Gastrocnemius medialis (tissue), 4 donors: ENCODE results near the gene CCNQ. TPM values are rescaled to one million over a fixed set of nuclear protein-coding genes. Genes with fewer than 3 reads are reported as not detected.

Experiments used
- ATAC-seq, 2 donors: fragments of 150-250 bp; one replicate each; pipeline ENCODE4 v1.9.1; 2016
- DNase-seq, 2 donors: peaks; one replicate each; pipeline ENCODE4 v3.0.0-alpha.2; 2019
- H3K27ac ChIP-seq, 4 donors: fragments of 200-600 bp; sonication (generic); 1 replicate in 1 of 4; 2 replicates in 3 of 4; pipeline ENCODE4 v1.5.1; 2016 to 2018; ENCODE audit warnings: mild to moderate bottlenecking in 2 of 4, moderate library complexity in 1 of 4
- H3K27me3 ChIP-seq, 3 donors: fragments of 200-600 bp; sonication (generic) in 2 of 3; 1 replicate in 1 of 3; 2 replicates in 2 of 3; pipeline versions ENCODE4 v1.5.1 to v1.6.0; 2016 to 2019; ENCODE audit warnings: mild to moderate bottlenecking in 1 of 3, moderate library complexity in 1 of 3
- H3K36me3 ChIP-seq, 2 donors: fragments of 200-600 bp; sonication (generic) in 1 of 2; one replicate each; pipeline ENCODE4 v1.5.1; 2017 to 2018
- H3K4me1 ChIP-seq, 2 donors: fragments of 200-600 bp; sonication (generic) in 1 of 2; one replicate each; pipeline ENCODE4 v1.5.1; 2016 to 2017; ENCODE audit warnings: mild to moderate bottlenecking in 2 of 2
- H3K4me3 ChIP-seq, 4 donors: fragments of 200-600 bp; sonication (generic) in 3 of 4; 1 replicate in 1 of 4; 2 replicates in 3 of 4; pipeline ENCODE4 v1.5.1; 2016 to 2019; ENCODE audit warnings: mild to moderate bottlenecking in 2 of 4
- H3K9me3 ChIP-seq, 3 donors: fragments of 200-600 bp; sonication (generic) in 2 of 3; 1 replicate in 1 of 3; 2 replicates in 2 of 3; pipeline ENCODE4 v1.5.1; 2016 to 2019
- POLR2A ChIP-seq, 2 donors: fragments of 450-650 bp; IDR thresholded peaks; one replicate each; pipeline ENCODE4 v1.6.1; 2017; ENCODE audit warnings: antibody characterized with exemption in 2 of 2, mild to moderate bottlenecking in 2 of 2, moderate library complexity in 2 of 2
- in situ Hi-C, 4 donors: fragments of 200-750 bp; cut with MboI; loops; one replicate each; pipeline versions ENCODE4 v1.15.0 to v1.8.0; 2017; ENCODE audit warnings: low sequenced_read_pairs in 4 of 4
- intact Hi-C: fragments of 100-400 bp; cut with DNase I; formaldehyde crosslinking; loops from one replicate; pipeline ENCODE4 v1.15.1; 2023; ENCODE audit warnings: low total_unique reads
- total RNA-seq, 4 donors: library from RNA; depleted of rRNA; stranded (reverse); fragments of >200 nt; gene quantifications; one replicate each; pipeline versions ENCODE4 v1.1.0 to v1.2.3, GENCODE V29; 2016
- TF ChIP-seq, protein P1 (sequence below), 5 experiments: fragments of 450-650 bp in 3 of 5; fragments of 200-600 bp in 2 of 5; sonication (generic) in 2 of 5; IDR thresholded peaks in 4 of 5; conservative IDR thresholded peaks in 1 of 5; 1 replicate in 4 of 5; 2 replicates in 1 of 5; pipeline ENCODE4 v1.5.1; 2016 to 2019; ENCODE audit warnings: antibody characterized with exemption in 5 of 5, mild to moderate bottlenecking in 3 of 5, moderate library complexity in 3 of 5

The CCNQ gene
- total RNA-seq, 4 donors from 2014 or later: 48.4 to 61.5 (median 52.8) TPM

DNA sequence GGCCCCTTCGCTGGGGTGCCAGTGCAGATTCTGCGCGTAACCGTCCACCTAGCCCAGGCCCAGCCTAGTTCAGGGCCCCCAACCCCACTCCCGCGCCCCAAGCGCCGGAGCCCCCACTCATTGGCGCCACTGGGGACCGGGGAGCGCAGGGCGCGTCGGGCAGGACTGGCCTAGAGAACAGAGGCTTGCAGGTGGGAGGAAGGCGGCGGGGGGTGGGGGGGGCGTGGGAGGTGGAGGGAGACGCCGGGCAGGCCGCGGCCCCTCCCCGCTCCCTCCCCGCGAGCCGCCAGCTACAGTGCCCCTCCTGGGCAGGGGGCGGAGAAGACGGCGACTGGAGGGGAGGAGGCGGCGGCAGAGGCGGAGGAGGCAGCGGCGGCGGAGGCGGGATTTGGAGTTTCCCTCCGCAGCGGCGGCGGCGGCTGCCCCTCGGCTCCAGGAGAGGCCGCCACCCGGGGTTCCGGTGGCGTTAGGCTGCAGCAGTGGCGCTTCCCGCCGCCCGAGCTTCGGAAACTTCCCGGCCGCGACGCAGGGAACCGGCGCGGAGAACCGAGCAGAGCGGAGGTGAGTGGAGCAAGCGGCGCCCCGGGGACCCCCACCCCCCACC lies 43.2 kb upstream of the CCNQ start:
- ATAC-seq: no peak
- Histone ChIP-seq H3K4me1 (peaks cover 0 to 8% of the 10 kb centered on the region in 2 donors), H3K27me3 (peaks cover 19 to 55% (median 46%) of the 10 kb centered on the region in 3 donors), H3K36me3 (no peaks in the 10 kb centered on the region), H3K27ac (no peak overlapping the region), H3K4me3 (no peak overlapping the region), H3K9me3 (no peaks in the 10 kb centered on the region)
- TF ChIP-seq POLR2A (IDR thresholded peaks at IDR 0.05): no peak
- TF ChIP-seq, protein P1, sequence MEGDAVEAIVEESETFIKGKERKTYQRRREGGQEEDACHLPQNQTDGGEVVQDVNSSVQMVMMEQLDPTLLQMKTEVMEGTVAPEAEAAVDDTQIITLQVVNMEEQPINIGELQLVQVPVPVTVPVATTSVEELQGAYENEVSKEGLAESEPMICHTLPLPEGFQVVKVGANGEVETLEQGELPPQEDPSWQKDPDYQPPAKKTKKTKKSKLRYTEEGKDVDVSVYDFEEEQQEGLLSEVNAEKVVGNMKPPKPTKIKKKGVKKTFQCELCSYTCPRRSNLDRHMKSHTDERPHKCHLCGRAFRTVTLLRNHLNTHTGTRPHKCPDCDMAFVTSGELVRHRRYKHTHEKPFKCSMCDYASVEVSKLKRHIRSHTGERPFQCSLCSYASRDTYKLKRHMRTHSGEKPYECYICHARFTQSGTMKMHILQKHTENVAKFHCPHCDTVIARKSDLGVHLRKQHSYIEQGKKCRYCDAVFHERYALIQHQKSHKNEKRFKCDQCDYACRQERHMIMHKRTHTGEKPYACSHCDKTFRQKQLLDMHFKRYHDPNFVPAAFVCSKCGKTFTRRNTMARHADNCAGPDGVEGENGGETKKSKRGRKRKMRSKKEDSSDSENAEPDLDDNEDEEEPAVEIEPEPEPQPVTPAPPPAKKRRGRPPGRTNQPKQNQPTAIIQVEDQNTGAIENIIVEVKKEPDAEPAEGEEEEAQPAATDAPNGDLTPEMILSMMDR (IDR thresholded peaks at IDR 0.05 in 4 of 5, conservative IDR thresholded peaks at IDR 0.05 in 1 of 5): no peak
- in situ Hi-C loops: no loop called here
- intact Hi-C loops: no loop called here
- no peak for DNase-seq

DNA sequence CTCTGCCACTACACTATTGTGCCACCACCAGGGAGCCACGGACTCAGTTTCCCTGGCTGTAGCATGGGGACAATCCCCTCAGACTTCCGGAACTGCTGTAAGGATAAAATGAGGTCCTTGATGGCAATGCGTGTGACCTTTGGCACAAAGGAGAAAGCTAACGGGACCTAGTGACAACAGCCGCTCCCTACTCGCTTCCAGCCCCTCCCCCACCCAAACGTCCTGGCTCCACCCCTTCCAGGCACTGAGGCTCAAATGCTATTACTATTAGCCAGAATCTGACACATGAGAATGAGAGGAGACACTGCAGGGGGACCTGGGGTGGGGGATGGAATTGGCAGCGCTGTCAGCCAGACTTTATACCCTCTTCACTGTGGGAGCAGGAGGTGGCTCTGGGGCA lies 42.7 kb upstream of the CCNQ start:
- no peak for ATAC-seq
- H3K27me3 ChIP-seq: peaks cover 19 to 49% (median 44%) of the 10 kb centered on the region in 3 donors
- intact Hi-C loops (no loop called here), in situ Hi-C loops (no loop called here)
- H3K4me1 ChIP-seq: peaks cover 0 to 8% of the 10 kb centered on the region in 2 donors
- DNase-seq: no peak
- H3K36me3 ChIP-seq: no peaks in the 10 kb centered on the region
- H3K9me3 ChIP-seq: no peaks in the 10 kb centered on the region
- no peak overlapping the region for H3K4me3 ChIP-seq
- TF ChIP-seq, protein P1 (IDR thresholded peaks at IDR 0.05 in 4 of 5, conservative IDR thresholded peaks at IDR 0.05 in 1 of 5): no peak
- no peak for TF ChIP-seq POLR2A (IDR thresholded peaks at IDR 0.05)
- H3K27ac ChIP-seq: no peak overlapping the region

DNA sequence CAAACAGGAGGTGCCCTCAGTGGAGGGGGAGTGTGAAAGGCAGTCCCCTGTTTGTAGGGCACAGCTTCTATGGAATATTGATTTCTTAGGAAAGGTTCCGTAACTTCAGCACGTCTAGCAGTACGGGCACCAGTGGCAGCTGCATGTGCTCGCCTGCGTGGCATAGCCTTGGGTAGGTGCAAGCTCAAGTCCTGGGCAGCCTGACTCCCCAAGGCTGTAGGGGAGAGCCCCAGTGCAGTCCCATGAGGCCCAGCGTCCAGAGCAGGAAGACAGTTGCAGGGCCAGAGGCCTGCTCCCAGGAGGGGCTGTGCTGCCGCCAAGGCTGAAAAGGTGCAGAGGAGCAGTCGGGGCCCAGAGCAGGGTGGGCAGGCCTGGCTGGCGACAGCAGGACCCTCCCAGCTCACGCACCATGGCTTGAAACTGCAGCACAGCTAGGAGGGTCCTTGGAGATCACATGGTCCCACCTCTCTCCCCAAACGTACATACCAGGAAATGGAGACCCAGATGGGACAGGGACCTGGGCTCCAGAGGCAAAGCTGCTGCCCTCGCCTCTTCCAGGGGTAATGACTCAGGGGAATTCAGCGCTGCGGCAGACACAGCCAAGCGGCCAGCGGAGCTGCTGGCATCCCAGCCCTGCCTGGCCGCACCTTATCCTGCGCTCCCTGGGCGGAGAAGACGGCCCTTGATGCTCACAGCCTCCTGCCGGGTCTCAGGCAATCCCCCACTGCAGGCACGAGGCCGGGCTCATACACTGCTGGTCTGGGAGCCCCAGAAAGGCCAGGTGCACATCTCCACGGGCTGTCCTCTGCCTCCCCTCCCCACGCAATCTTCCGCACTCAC lies 42.0 kb upstream of the CCNQ start:
- intact Hi-C loops (no loop called here), in situ Hi-C loops (no loop called here)
- H3K9me3 ChIP-seq: no peaks in the 10 kb centered on the region
- H3K27ac ChIP-seq: no peak overlapping the region
- H3K4me3 ChIP-seq: no peak overlapping the region
- H3K27me3 ChIP-seq: peaks cover 16 to 43% (median 37%) of the 10 kb centered on the region in 3 donors
- DNase-seq: no peak
- ATAC-seq: no peak
- TF ChIP-seq POLR2A (IDR thresholded peaks at IDR 0.05): no peak
- TF ChIP-seq, protein P1 (IDR thresholded peaks at IDR 0.05 in 4 of 5, conservative IDR thresholded peaks at IDR 0.05 in 1 of 5): no peak
- H3K36me3 ChIP-seq: no peaks in the 10 kb centered on the region
- peaks cover 0 to 8% of the 10 kb centered on the region in 2 donors for H3K4me1 ChIP-seq

DNA sequence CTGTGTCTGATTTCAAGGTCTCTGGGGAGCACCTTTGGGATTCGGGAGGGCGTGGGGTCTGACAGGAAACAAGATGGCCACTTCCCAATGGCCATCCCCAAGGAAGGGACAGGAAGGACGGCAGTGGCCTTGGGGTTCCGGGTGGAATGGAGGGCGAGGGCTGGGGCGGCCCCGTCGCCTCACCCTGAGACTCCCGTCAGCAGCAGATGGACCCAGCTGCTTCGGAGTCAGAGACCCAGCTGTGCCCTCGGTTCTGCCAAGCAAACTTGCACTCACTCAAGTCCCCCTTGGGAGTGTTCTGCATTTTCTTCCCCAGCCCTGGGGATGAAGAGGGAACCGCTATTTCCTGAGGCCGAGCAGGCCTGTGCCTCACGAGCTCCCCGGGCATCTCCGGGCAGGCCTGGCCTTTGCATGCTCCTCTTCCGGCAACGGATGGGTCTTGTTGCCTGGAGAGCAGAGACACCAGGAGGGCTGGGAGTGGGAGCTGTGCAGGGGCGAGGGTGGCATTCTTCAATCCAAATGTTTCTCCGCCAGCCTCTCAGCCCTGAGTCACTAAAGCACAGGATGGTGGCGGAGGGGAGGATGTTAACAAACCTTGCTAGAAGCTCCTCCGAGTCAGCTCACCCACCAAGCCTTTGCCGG lies 41.2 kb upstream of the CCNQ start:
- peaks cover 12 to 36% (median 29%) of the 10 kb centered on the region in 3 donors for H3K27me3 ChIP-seq
- intact Hi-C loops: no loop called here

More for the DNA sequence above, 41.2 kb upstream of the CCNQ start:
- TF ChIP-seq, protein P1 (IDR thresholded peaks at IDR 0.05 in 4 of 5, conservative IDR thresholded peaks at IDR 0.05 in 1 of 5): no peak
- no peak for TF ChIP-seq POLR2A (IDR thresholded peaks at IDR 0.05)
- Histone ChIP-seq H3K36me3 (no peaks in the 10 kb centered on the region), H3K4me1 (peaks cover 0 to 8% of the 10 kb centered on the region in 2 donors), H3K27ac (no peak overlapping the region), H3K9me3 (no peaks in the 10 kb centered on the region), H3K4me3 (no peak overlapping the region)
- in situ Hi-C loops: no loop called here
- ATAC-seq (no peak), DNase-seq (no peak)
